GM19468 (cell line): ENCODE measurements around the gene CDRT15.
"Not testable (repeated sequence)": the region's sequence is repeated elsewhere in the genome, so short reads cannot be mapped to it uniquely, and the experiment has no call there.

Experiments used
- ATAC-seq: cut with Tn5 transposase; IDR thresholded peaks from one replicate; pipeline ENCODE4 v1.9.1; 2021; ENCODE audit warnings: mild to moderate bottlenecking, moderate library complexity, moderate number of reproducible peaks; ENCODE audit not compliant: unreplicated experiment; ENCODE audit errors: extremely low read depth

CDRT15 gene

GRCh38 chr17:14209215-14209614 lies 27.4 kb downstream of the CDRT15 start:
- no peak for ATAC-seq

GRCh38 chr17:14207791-14208190 lies 28.9 kb downstream of the CDRT15 start:
- no peak for ATAC-seq

- ATAC-seq: no peak
Measured at GRCh38 chr17:14206891-14207290, 29.8 kb downstream of the CDRT15 start.

GRCh38 chr17:14205992-14206461 lies 30.6 kb downstream of the CDRT15 start:
- no peak for ATAC-seq

GRCh38 chr17:14205380-14205779 lies 31.3 kb downstream of the CDRT15 start:
- no peak for ATAC-seq

- no peak for ATAC-seq
Measured at GRCh38 chr17:14204546-14204945, 32.1 kb downstream of the CDRT15 start.

GRCh38 chr17:14204084-14204483 lies 32.6 kb downstream of the CDRT15 start:
- ATAC-seq: no peak

GRCh38 chr17:14203388-14203787 lies 33.3 kb downstream of the CDRT15 start:
- ATAC-seq: no peak

- ATAC-seq: no peak
Measured at GRCh38 chr17:14202388-14203166, 34.1 kb downstream of the CDRT15 start.

GRCh38 chr17:14201988-14202380 lies 34.7 kb downstream of the CDRT15 start:
- ATAC-seq: no peak

GRCh38 chr17:14201021-14201987 lies 35.4 kb downstream of the CDRT15 start:
- ATAC-seq: no peak

GRCh38 chr17:14200354-14200753 lies 36.3 kb downstream of the CDRT15 start:
- ATAC-seq: no peak

GRCh38 chr17:14199601-14200000 lies 37.1 kb downstream of the CDRT15 start:
- no peak for ATAC-seq

- no peak for ATAC-seq
Measured at GRCh38 chr17:14198575-14198974, 38.1 kb downstream of the CDRT15 start.

- no peak for ATAC-seq
Measured at GRCh38 chr17:14198013-14198412, 38.6 kb downstream of the CDRT15 start.

GRCh38 chr17:14197586-14197985 lies 39.1 kb downstream of the CDRT15 start:
- ATAC-seq: no peak

GRCh38 chr17:14197057-14197456 lies 39.6 kb downstream of the CDRT15 start:
- no peak for ATAC-seq

- no peak for ATAC-seq
Measured at GRCh38 chr17:14196377-14196997, 40.2 kb downstream of the CDRT15 start.

- ATAC-seq: not testable (repeated sequence)
Measured at GRCh38 chr17:14192636-14193344, 43.9 kb downstream of the CDRT15 start.

- not testable (repeated sequence) for ATAC-seq
Measured at GRCh38 chr17:14192039-14192438, 44.6 kb downstream of the CDRT15 start.
